ENCODE data around the gene TEAD1. TPM values are rescaled to one million over a fixed set of nuclear protein-coding genes. Genes with fewer than 3 reads are reported as not detected.

TEAD1 gene
- total RNA-seq, 1 donor = 176 TPM

GRCh38 chr11:12962306-12962705, 288.1 kb downstream of the TEAD1 start:
- Histone ChIP-seq H3K27ac (ENCODE audit: low read depth, low read length) (no peak overlapping the region), H2AFZ (ENCODE audit: low read length) (no peak overlapping the region), H3K36me3 (ENCODE audit: insufficient read depth, low read length) (no peaks in the 10 kb centered on the region), H4K20me1 (ENCODE audit: insufficient read depth, low read length) (no peaks in the 10 kb centered on the region), H3K27me3 (ENCODE audit: insufficient read depth, low read length) (no peaks in the 10 kb centered on the region), H3K4me3 (ENCODE audit: insufficient read depth, low read length) (no peak overlapping the region), H3K9me3 (ENCODE audit: low read depth, low read length) (no peaks in the 10 kb centered on the region), H3K4me2 (ENCODE audit: insufficient read depth, low read length) (no peak overlapping the region), H3K79me2 (ENCODE audit: insufficient read depth, low read length) (no peaks in the 10 kb centered on the region), H3K4me1 (ENCODE audit: insufficient read depth, low read length) (no peaks in the 10 kb centered on the region)
- TF ChIP-seq, protein P1, sequence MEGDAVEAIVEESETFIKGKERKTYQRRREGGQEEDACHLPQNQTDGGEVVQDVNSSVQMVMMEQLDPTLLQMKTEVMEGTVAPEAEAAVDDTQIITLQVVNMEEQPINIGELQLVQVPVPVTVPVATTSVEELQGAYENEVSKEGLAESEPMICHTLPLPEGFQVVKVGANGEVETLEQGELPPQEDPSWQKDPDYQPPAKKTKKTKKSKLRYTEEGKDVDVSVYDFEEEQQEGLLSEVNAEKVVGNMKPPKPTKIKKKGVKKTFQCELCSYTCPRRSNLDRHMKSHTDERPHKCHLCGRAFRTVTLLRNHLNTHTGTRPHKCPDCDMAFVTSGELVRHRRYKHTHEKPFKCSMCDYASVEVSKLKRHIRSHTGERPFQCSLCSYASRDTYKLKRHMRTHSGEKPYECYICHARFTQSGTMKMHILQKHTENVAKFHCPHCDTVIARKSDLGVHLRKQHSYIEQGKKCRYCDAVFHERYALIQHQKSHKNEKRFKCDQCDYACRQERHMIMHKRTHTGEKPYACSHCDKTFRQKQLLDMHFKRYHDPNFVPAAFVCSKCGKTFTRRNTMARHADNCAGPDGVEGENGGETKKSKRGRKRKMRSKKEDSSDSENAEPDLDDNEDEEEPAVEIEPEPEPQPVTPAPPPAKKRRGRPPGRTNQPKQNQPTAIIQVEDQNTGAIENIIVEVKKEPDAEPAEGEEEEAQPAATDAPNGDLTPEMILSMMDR (IDR thresholded peaks at IDR 0.05; ENCODE audit: extremely low read depth, low read depth, low read length) = no peak
- no peak for DNase-seq (ENCODE audit: insufficient read length, low spot score, missing footprints)

- Histone ChIP-seq H3K36me3 (ENCODE audit: insufficient read depth, low read length) (no peaks in the 10 kb centered on the region), H3K4me1 (ENCODE audit: insufficient read depth, low read length) (no peaks in the 10 kb centered on the region), H3K27ac (ENCODE audit: low read depth, low read length) (no peak overlapping the region), H3K4me3 (ENCODE audit: insufficient read depth, low read length) (no peak overlapping the region), H3K79me2 (ENCODE audit: insufficient read depth, low read length) (no peaks in the 10 kb centered on the region), H3K9me3 (ENCODE audit: low read depth, low read length) (no peaks in the 10 kb centered on the region), H3K4me2 (ENCODE audit: insufficient read depth, low read length) (no peak overlapping the region), H3K27me3 (ENCODE audit: insufficient read depth, low read length) (no peaks in the 10 kb centered on the region), H4K20me1 (ENCODE audit: insufficient read depth, low read length) (no peaks in the 10 kb centered on the region), H2AFZ (ENCODE audit: low read length) (no peak overlapping the region)
- no peak for DNase-seq (ENCODE audit: insufficient read length, low spot score, missing footprints)
- TF ChIP-seq, protein P1 (IDR thresholded peaks at IDR 0.05; ENCODE audit: extremely low read depth, low read depth, low read length) = no peak
Measured at GRCh38 chr11:12963051-12963450, 288.8 kb downstream of the TEAD1 start.

DNA sequence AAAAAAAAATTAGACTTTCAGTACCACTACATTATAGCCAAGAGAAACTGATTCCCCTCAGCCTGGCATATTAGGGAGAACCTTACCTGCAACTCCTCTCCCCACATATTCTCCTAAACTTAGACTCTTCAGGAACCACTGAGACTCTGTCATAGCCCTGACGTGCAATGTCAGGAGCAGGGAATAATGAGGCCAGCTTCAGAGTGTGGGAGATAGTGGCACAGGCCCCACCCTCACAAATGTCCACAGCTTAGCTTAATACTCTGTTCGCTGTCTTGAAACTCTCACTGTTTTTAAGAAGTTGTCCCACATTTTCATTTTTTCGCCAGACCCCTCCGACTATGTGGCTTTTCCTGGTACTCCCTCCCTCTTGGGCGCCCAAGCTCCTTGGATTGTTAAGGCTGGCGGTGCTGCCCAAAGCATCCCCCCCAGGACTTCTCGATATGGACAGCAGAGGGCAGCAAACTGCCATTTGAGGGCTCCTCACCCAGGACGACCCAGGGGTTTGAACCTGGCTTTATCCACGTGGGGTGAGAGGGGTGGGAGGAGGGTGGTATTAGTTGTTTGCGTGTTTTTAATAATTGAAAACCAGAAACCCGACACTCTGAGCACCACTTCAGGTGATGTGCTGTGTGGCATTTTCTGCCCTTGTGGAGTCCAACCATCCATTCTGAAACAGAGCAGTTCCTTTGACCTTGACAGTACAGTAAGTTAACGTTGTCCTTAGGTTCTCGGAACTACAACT, 289.7 kb downstream of the TEAD1 start:
- DNase-seq (ENCODE audit: insufficient read length, low spot score, missing footprints) = peak; percentile 93
- H3K79me2 ChIP-seq (ENCODE audit: insufficient read depth, low read length) = no peaks in the 10 kb centered on the region
- no peaks in the 10 kb centered on the region for H3K4me1 ChIP-seq (ENCODE audit: insufficient read depth, low read length)
- H3K27me3 ChIP-seq (ENCODE audit: insufficient read depth, low read length) = no peaks in the 10 kb centered on the region
- TF ChIP-seq, protein P1 (IDR thresholded peaks at IDR 0.05; ENCODE audit: extremely low read depth, low read depth, low read length) = peak; percentile 90
- H3K4me2 ChIP-seq (ENCODE audit: insufficient read depth, low read length) = peak overlapping the region; percentile 47
- H3K36me3 ChIP-seq (ENCODE audit: insufficient read depth, low read length) = no peaks in the 10 kb centered on the region
- no peaks in the 10 kb centered on the region for H4K20me1 ChIP-seq (ENCODE audit: insufficient read depth, low read length)
- H3K4me3 ChIP-seq (ENCODE audit: insufficient read depth, low read length) = no peak overlapping the region
- no peaks in the 10 kb centered on the region for H3K9me3 ChIP-seq (ENCODE audit: low read depth, low read length)
- H2AFZ ChIP-seq (ENCODE audit: low read length) = peak overlapping the region; percentile 19
- H3K27ac ChIP-seq (ENCODE audit: low read depth, low read length) = no peak overlapping the region

GRCh38 chr11:12964650-12965049, 290.4 kb downstream of the TEAD1 start:
- no peak overlapping the region for H3K27ac ChIP-seq (ENCODE audit: low read depth, low read length)
- no peaks in the 10 kb centered on the region for H3K9me3 ChIP-seq (ENCODE audit: low read depth, low read length)
- no peaks in the 10 kb centered on the region for H3K36me3 ChIP-seq (ENCODE audit: insufficient read depth, low read length)
- peak; percentile 29 for DNase-seq (ENCODE audit: insufficient read length, low spot score, missing footprints)
- H4K20me1 ChIP-seq (ENCODE audit: insufficient read depth, low read length) = no peaks in the 10 kb centered on the region
- no peaks in the 10 kb centered on the region for H3K27me3 ChIP-seq (ENCODE audit: insufficient read depth, low read length)
- no peak overlapping the region for H3K4me2 ChIP-seq (ENCODE audit: insufficient read depth, low read length)
- no peaks in the 10 kb centered on the region for H3K79me2 ChIP-seq (ENCODE audit: insufficient read depth, low read length)
- TF ChIP-seq, protein P1 (IDR thresholded peaks at IDR 0.05; ENCODE audit: extremely low read depth, low read depth, low read length) = no peak
- H2AFZ ChIP-seq (ENCODE audit: low read length) = no peak overlapping the region
- H3K4me1 ChIP-seq (ENCODE audit: insufficient read depth, low read length) = no peaks in the 10 kb centered on the region
- no peak overlapping the region for H3K4me3 ChIP-seq (ENCODE audit: insufficient read depth, low read length)
